Measurements from ENCODE around the gene TMPRSS11A. TPM values are rescaled to one million over a fixed set of nuclear protein-coding genes. Genes with fewer than 3 reads are reported as not detected.

The TMPRSS11A gene
- total RNA-seq, 1 experiment from 2014 or later, result not detected

DNA sequence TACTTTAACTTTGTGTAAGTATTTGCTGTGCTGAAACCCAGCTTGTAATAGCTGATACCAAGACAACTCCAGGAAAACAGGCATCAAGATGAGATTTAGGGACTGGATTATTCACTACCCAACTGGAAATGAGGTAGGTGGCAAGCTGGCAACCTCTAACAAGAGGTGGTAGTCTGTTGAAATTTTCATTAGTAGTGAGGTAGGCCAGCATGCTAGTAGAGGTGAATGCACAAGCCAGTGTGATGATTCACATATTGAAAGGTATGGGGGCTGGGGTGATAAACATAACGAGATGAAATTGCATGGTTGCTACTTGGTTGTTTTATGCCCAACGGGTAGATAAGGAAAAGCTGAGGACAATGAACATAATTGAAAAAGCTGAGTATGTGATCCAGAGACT is 71.0 kb downstream of the TMPRSS11A start:
- no peaks in the 10 kb centered on the region for H3K9me3 ChIP-seq (ENCODE audit: low read length)

DNA sequence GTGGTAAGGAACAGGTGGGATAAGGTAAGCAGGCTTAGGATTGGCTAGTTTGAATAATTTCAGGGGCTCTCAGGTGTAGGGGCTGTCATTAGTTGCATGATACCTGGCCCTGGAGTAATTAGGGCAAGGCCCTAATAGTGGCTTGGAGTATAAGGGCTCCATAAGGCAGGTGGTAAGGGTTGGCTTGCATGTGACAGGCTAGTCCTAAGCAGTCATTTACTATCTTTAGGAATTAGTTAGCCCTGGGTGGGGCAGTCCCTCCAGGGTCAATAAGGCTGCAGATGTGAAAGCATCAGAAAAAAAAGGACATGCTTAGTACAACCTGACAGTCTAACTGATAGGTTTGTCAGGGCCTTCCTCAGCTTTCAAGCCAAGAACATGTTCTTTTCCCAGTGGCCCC is 71.6 kb downstream of the TMPRSS11A start:
- Histone ChIP-seq H2AFZ (ENCODE audit: low read length) (no peak overlapping the region), H3K27ac (ENCODE audit: low read length) (no peak overlapping the region), H3K4me3 (ENCODE audit: low read length) (no peak overlapping the region), H3K9me2 (replicated peaks; ENCODE audit: insufficient read depth, low read length) (no peaks in the 10 kb centered on the region), H3K79me2 (ENCODE audit: low read length) (no peaks in the 10 kb centered on the region), H3K9ac (ENCODE audit: low read length) (no peak overlapping the region), H4K20me1 (ENCODE audit: insufficient read depth, low read depth, low read length) (no peaks in the 10 kb centered on the region), H3K4me1 (ENCODE audit: low read length) (no peaks in the 10 kb centered on the region), H3K27me3 (ENCODE audit: low read length) (no peaks in the 10 kb centered on the region), H3K9me3 (ENCODE audit: low read length) (no peaks in the 10 kb centered on the region), H3K4me2 (ENCODE audit: low read depth, low read length, poor library complexity, severe bottlenecking) (no peak overlapping the region), H3K36me3 (ENCODE audit: insufficient read depth, low read length) (no peaks in the 10 kb centered on the region)
- peak; percentile 5 for DNase-seq

More for the DNA sequence above, 71.0 kb downstream of the TMPRSS11A start:
- Histone ChIP-seq H3K9ac (ENCODE audit: low read length) (no peak overlapping the region), H2AFZ (ENCODE audit: low read length) (no peak overlapping the region), H3K9me2 (replicated peaks; ENCODE audit: insufficient read depth, low read length) (no peaks in the 10 kb centered on the region), H4K20me1 (ENCODE audit: insufficient read depth, low read depth, low read length) (no peaks in the 10 kb centered on the region), H3K4me2 (ENCODE audit: low read depth, low read length, poor library complexity, severe bottlenecking) (no peak overlapping the region), H3K27me3 (ENCODE audit: low read length) (no peaks in the 10 kb centered on the region), H3K4me3 (ENCODE audit: low read length) (no peak overlapping the region), H3K4me1 (ENCODE audit: low read length) (no peaks in the 10 kb centered on the region), H3K79me2 (ENCODE audit: low read length) (no peaks in the 10 kb centered on the region), H3K27ac (ENCODE audit: low read length) (no peak overlapping the region), H3K36me3 (ENCODE audit: insufficient read depth, low read length) (no peaks in the 10 kb centered on the region)
- peak; percentile 20 for DNase-seq

DNA sequence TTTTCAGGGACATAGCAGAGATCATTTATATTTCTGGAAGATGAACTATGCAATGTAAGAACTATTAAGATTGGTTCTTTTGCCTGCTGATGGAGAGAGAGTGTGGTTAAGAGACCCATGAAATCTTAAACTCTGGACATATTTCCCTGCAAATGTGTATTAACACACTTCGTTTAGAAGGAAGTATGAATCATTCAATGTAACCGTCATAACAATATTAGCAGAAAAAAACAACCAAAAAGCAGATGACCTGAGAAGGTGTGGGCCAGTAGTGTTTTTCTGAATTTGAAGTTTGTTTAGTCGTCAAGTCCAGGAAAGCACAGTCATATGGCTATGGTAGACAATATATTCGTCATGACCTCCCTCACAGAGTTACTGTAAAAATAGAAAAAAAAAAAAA is 77.0 kb downstream of the TMPRSS11A start:
- no peaks in the 10 kb centered on the region for H3K27me3 ChIP-seq (ENCODE audit: low read length)
- no peaks in the 10 kb centered on the region for H3K36me3 ChIP-seq (ENCODE audit: insufficient read depth, low read length)
- no peak overlapping the region for H2AFZ ChIP-seq (ENCODE audit: low read length)
- no peaks in the 10 kb centered on the region for H3K4me1 ChIP-seq (ENCODE audit: low read length)
- H3K9me2 ChIP-seq (replicated peaks; ENCODE audit: insufficient read depth, low read length), result no peaks in the 10 kb centered on the region
- no peaks in the 10 kb centered on the region for H3K9me3 ChIP-seq (ENCODE audit: low read length)
- no peak overlapping the region for H3K4me2 ChIP-seq (ENCODE audit: low read depth, low read length, poor library complexity, severe bottlenecking)
- DNase-seq, result no peak
- H3K79me2 ChIP-seq (ENCODE audit: low read length), result no peaks in the 10 kb centered on the region
- H3K9ac ChIP-seq (ENCODE audit: low read length), result no peak overlapping the region
- H3K27ac ChIP-seq (ENCODE audit: low read length), result no peak overlapping the region
- H3K4me3 ChIP-seq (ENCODE audit: low read length), result no peak overlapping the region
- H4K20me1 ChIP-seq (ENCODE audit: insufficient read depth, low read depth, low read length), result no peaks in the 10 kb centered on the region

DNA sequence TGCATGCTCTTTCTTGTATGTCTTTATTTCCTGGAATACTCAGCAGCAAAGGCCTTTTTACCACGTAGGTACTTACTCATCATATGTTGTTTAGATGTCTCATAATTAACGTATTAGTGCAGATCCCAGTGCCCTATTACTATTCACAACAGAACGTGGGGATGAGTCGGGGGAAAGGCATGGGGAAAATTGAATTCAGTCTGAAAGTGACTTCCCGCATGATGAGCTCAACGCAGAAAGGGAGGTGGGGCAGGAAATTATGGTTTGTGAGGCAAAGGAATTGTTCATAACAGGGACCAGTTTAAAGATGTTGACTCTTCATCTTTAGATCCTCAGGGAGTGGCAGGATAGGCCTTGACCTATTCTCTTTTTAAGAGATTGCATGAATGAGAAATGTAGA is 77.5 kb downstream of the TMPRSS11A start:
- Histone ChIP-seq H3K4me1 (ENCODE audit: low read length) (no peaks in the 10 kb centered on the region), H3K36me3 (ENCODE audit: insufficient read depth, low read length) (no peaks in the 10 kb centered on the region), H3K9me3 (ENCODE audit: low read length) (no peaks in the 10 kb centered on the region), H3K79me2 (ENCODE audit: low read length) (no peaks in the 10 kb centered on the region), H3K27ac (ENCODE audit: low read length) (no peak overlapping the region), H3K9ac (ENCODE audit: low read length) (no peak overlapping the region), H3K9me2 (replicated peaks; ENCODE audit: insufficient read depth, low read length) (no peaks in the 10 kb centered on the region), H3K27me3 (ENCODE audit: low read length) (no peaks in the 10 kb centered on the region), H4K20me1 (ENCODE audit: insufficient read depth, low read depth, low read length) (no peaks in the 10 kb centered on the region), H3K4me2 (ENCODE audit: low read depth, low read length, poor library complexity, severe bottlenecking) (no peak overlapping the region), H3K4me3 (ENCODE audit: low read length) (no peak overlapping the region), H2AFZ (ENCODE audit: low read length) (no peak overlapping the region)
- no peak for DNase-seq

DNA sequence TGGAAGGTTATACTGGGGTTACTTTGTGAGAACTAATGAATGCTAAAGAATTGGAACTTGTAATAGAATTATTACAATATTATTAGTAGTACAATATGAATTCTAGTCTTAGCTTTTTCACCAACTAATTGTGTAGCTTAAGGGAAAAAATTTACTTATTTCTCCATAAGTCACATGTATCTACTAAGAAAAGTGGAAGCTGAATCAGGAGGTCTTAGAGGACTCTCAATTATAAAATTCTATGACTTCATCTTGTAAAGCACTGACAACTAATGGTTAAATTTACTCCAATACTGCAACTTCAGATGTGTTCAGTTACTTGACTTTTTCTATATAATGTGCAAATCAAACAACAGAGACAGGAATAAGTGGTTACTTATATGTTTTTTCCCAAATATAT is 78.6 kb downstream of the TMPRSS11A start:
- Histone ChIP-seq H2AFZ (ENCODE audit: low read length) (no peak overlapping the region), H3K9me2 (replicated peaks; ENCODE audit: insufficient read depth, low read length) (no peaks in the 10 kb centered on the region)

DNA sequence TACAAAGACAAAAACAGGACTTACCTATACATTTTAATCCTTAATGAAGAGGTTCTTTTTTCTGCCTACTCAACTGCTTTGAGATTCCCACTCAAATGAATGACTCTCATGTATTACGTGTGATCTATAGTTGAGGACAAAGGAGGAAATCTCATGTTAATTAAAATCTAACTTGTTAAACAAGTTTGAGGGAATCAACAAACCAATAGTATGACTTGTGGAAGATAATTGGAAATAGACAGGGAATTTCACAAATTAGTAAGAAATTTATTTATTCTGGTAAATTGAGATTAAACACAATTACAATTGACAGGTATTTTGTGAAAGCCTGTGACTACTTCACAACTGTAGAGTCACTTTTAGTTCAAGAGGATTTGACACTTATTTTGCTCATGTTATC is 79.4 kb downstream of the TMPRSS11A start, which contains the start of gene TMPRSS11D:
TSS of gene TMPRSS11D (minus strand) at position 101 of the 400 bp plus-strand sequence. CDS start at position 32, 69 bp downstream.
- Histone ChIP-seq H3K9ac (ENCODE audit: low read length) (no peak within 1 kb of the TSS), H3K36me3 (ENCODE audit: insufficient read depth, low read length) (no peaks in the 10 kb centered on the region), H3K4me3 (ENCODE audit: low read length) (no peak within 1 kb of the TSS), H3K27me3 (ENCODE audit: low read length) (no peaks in the 10 kb centered on the region), H3K4me2 (ENCODE audit: low read depth, low read length, poor library complexity, severe bottlenecking) (no peak within 1 kb of the TSS), H2AFZ (ENCODE audit: low read length) (no peak within 1 kb of the TSS), H3K79me2 (ENCODE audit: low read length) (no peaks in the 10 kb centered on the region), H3K27ac (ENCODE audit: low read length) (no peak within 1 kb of the TSS), H4K20me1 (ENCODE audit: insufficient read depth, low read depth, low read length) (no peaks in the 10 kb centered on the region), H3K9me2 (replicated peaks; ENCODE audit: insufficient read depth, low read length) (no peaks in the 10 kb centered on the region), H3K4me1 (ENCODE audit: low read length) (no peaks in the 10 kb centered on the region), H3K9me3 (ENCODE audit: low read length) (no peaks in the 10 kb centered on the region)
- DNase-seq, result no peak

More for the DNA sequence above, 78.6 kb downstream of the TMPRSS11A start:
- no peak for DNase-seq
- Histone ChIP-seq H3K27me3 (ENCODE audit: low read length) (no peaks in the 10 kb centered on the region), H3K27ac (ENCODE audit: low read length) (no peak overlapping the region), H3K9me3 (ENCODE audit: low read length) (no peaks in the 10 kb centered on the region), H4K20me1 (ENCODE audit: insufficient read depth, low read depth, low read length) (no peaks in the 10 kb centered on the region), H3K4me2 (ENCODE audit: low read depth, low read length, poor library complexity, severe bottlenecking) (no peak overlapping the region), H3K4me3 (ENCODE audit: low read length) (no peak overlapping the region), H3K36me3 (ENCODE audit: insufficient read depth, low read length) (no peaks in the 10 kb centered on the region), H3K9ac (ENCODE audit: low read length) (no peak overlapping the region), H3K4me1 (ENCODE audit: low read length) (no peaks in the 10 kb centered on the region), H3K79me2 (ENCODE audit: low read length) (no peaks in the 10 kb centered on the region)

DNA sequence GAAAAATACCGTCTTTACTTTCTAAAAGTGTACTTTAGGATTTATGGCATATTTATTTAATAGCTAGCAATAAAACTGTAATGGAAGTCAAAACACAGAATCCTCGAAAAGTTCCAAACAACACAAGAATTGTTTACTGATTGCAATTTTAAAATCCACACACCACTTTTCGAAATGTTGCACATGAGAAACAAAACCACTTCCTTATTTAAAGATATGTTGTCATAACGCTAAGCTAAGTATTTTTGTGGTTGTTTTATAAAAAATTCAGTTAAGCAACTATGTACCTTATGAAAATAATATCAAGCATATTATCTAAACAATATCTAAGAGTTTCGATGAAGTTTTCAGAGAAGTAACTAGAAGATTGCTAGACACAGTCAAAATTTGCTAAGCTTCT is 79.8 kb downstream of the TMPRSS11A start:
- H3K27me3 ChIP-seq (ENCODE audit: low read length), result no peaks in the 10 kb centered on the region
- H3K4me2 ChIP-seq (ENCODE audit: low read depth, low read length, poor library complexity, severe bottlenecking), result no peak overlapping the region
- H3K36me3 ChIP-seq (ENCODE audit: insufficient read depth, low read length), result no peaks in the 10 kb centered on the region
- H3K9me3 ChIP-seq (ENCODE audit: low read length), result no peaks in the 10 kb centered on the region
- no peaks in the 10 kb centered on the region for H3K4me1 ChIP-seq (ENCODE audit: low read length)
- H3K79me2 ChIP-seq (ENCODE audit: low read length), result no peaks in the 10 kb centered on the region
- no peak overlapping the region for H3K4me3 ChIP-seq (ENCODE audit: low read length)
- DNase-seq, result no peak
- no peaks in the 10 kb centered on the region for H4K20me1 ChIP-seq (ENCODE audit: insufficient read depth, low read depth, low read length)
- H3K9ac ChIP-seq (ENCODE audit: low read length), result no peak overlapping the region
- no peak overlapping the region for H3K27ac ChIP-seq (ENCODE audit: low read length)
- H2AFZ ChIP-seq (ENCODE audit: low read length), result no peak overlapping the region
- no peaks in the 10 kb centered on the region for H3K9me2 ChIP-seq (replicated peaks; ENCODE audit: insufficient read depth, low read length)

DNA sequence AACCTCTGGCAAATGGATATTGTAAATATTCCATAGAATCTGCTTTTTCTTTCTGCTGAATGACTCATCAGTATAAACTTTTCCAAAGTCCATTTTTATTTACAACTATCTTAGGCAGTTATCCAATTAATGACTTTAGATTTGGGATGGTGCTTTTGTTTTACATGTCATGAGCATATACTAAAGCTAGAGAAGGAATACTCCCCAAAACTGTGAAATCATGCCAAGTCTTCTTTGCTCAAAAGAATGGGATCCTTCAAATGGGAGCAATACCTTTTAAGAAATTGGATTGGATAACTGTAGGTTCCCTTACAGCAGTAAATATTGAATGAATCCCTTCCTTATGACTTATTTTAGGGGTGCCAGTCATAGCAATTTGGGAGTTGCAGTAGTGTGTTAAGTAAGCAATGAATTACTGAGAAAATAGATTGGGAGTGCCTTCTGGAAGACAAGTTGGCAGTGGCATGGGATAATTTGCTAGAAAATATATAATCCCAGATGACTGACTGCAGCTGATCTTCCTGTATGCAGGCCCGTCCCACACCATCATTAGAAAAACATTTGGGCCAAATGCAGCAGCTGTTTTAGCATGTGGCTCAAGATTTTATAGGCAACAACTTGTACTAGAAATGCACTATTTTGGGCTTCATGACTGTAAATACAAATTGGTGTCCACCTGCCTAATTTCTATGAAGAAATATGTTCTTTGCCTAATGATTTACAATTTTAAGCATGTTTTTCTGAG is 82.3 kb downstream of the TMPRSS11A start:
- H3K9me2 ChIP-seq (replicated peaks; ENCODE audit: insufficient read depth, low read length), result no peaks in the 10 kb centered on the region
- no peaks in the 10 kb centered on the region for H3K27me3 ChIP-seq (ENCODE audit: low read length)
- no peak overlapping the region for H3K4me3 ChIP-seq (ENCODE audit: low read length)
- no peaks in the 10 kb centered on the region for H3K36me3 ChIP-seq (ENCODE audit: insufficient read depth, low read length)
- H3K9ac ChIP-seq (ENCODE audit: low read length), result no peak overlapping the region
- no peaks in the 10 kb centered on the region for H3K79me2 ChIP-seq (ENCODE audit: low read length)
- H2AFZ ChIP-seq (ENCODE audit: low read length), result no peak overlapping the region
- no peaks in the 10 kb centered on the region for H3K4me1 ChIP-seq (ENCODE audit: low read length)
- H4K20me1 ChIP-seq (ENCODE audit: insufficient read depth, low read depth, low read length), result no peaks in the 10 kb centered on the region
- no peak for DNase-seq
- no peaks in the 10 kb centered on the region for H3K9me3 ChIP-seq (ENCODE audit: low read length)
- no peak overlapping the region for H3K4me2 ChIP-seq (ENCODE audit: low read depth, low read length, poor library complexity, severe bottlenecking)
- H3K27ac ChIP-seq (ENCODE audit: low read length), result no peak overlapping the region

Data from Karpas-422 (cell line).